Activated naive CD8-positive, alpha-beta T cell (primary cell): ENCODE data around the gene ANG.
A peak's percentile ranks its signal among the peaks of the same experiment; 100 is the strongest.
"Not testable (repeated sequence)": the region's sequence is repeated elsewhere in the genome, so short reads cannot be mapped to it uniquely, and the experiment has no call there.

Experiments
- H3K27ac Mint-ChIP-seq: one replicate; pipeline ENCODE4 v1.8.0; 2021; ENCODE audit warnings: mixed read lengths
- H3K27me3 Mint-ChIP-seq: one replicate; pipeline ENCODE4 v1.8.0; 2021; ENCODE audit warnings: mixed read lengths
- H3K36me3 Mint-ChIP-seq: one replicate; pipeline ENCODE4 v1.8.0; 2021; ENCODE audit warnings: mixed read lengths
- H3K4me1 Mint-ChIP-seq: one replicate; pipeline ENCODE4 v1.8.0; 2021; ENCODE audit warnings: low read depth, mixed read lengths
- H3K4me3 Mint-ChIP-seq: one replicate; pipeline ENCODE4 v1.8.0; 2021; ENCODE audit warnings: mild to moderate bottlenecking, mixed read lengths
- H3K9me3 Mint-ChIP-seq: one replicate; pipeline ENCODE4 v1.8.0; 2021; ENCODE audit warnings: low read depth, mixed read lengths

Gene ANG

GRCh38 chr14:20683891-20684661 is 4.5 kb upstream of the ANG start, which contains the start of gene RNASE4:
RNASE4 (plus strand) TSS chr14:20684560; CDS start chr14:20699372, 14,812 bp downstream.
- H3K36me3 Mint-ChIP-seq: no peaks in the 10 kb centered on the region
- no peak within 1 kb of the TSS for H3K4me3 Mint-ChIP-seq
- peak within 1 kb of the TSS; percentile 30 for H3K27ac Mint-ChIP-seq
- H3K4me1 Mint-ChIP-seq: peaks cover 3% of the 10 kb centered on the region
- no peaks in the 10 kb centered on the region for H3K9me3 Mint-ChIP-seq
- no peaks in the 10 kb centered on the region for H3K27me3 Mint-ChIP-seq

- Mint-ChIP-seq H3K9me3 (no peaks in the 10 kb centered on the region), H3K27me3 (no peaks in the 10 kb centered on the region), H3K4me1 (peaks cover 3% of the 10 kb centered on the region), H3K36me3 (no peaks in the 10 kb centered on the region), H3K4me3 (no peak overlapping the region), H3K27ac (peak overlapping the region; percentile 30)
These were observed 3.7 kb upstream of the ANG start for GRCh38 chr14:20684662-20685456.

- H3K27me3 Mint-ChIP-seq: no peaks in the 10 kb centered on the region
- H3K27ac Mint-ChIP-seq: no peak overlapping the region
- no peaks in the 10 kb centered on the region for H3K9me3 Mint-ChIP-seq
- H3K36me3 Mint-ChIP-seq: no peaks in the 10 kb centered on the region
- H3K4me1 Mint-ChIP-seq: peaks cover 6% of the 10 kb centered on the region
- no peak overlapping the region for H3K4me3 Mint-ChIP-seq
These were observed 2.0 kb upstream of the ANG start for GRCh38 chr14:20686386-20687143.

- Mint-ChIP-seq H3K27me3 (no peaks in the 10 kb centered on the region), H3K27ac (no peak overlapping the region), H3K4me1 (peaks cover 6% of the 10 kb centered on the region), H3K36me3 (no peaks in the 10 kb centered on the region), H3K4me3 (no peak overlapping the region), H3K9me3 (no peaks in the 10 kb centered on the region)
These were observed 1.0 kb upstream of the ANG start for GRCh38 chr14:20687362-20688166.

GRCh38 chr14:20690848-20691640 is 2.5 kb downstream of the ANG start:
- H3K4me3 Mint-ChIP-seq: no peak overlapping the region
- H3K4me1 Mint-ChIP-seq: peaks cover 4% of the 10 kb centered on the region
- H3K9me3 Mint-ChIP-seq: no peaks in the 10 kb centered on the region
- H3K36me3 Mint-ChIP-seq: no peaks in the 10 kb centered on the region
- H3K27me3 Mint-ChIP-seq: peaks cover 3% of the 10 kb centered on the region
- H3K27ac Mint-ChIP-seq: no peak overlapping the region

- Mint-ChIP-seq H3K4me1 (peaks cover 4% of the 10 kb centered on the region), H3K27me3 (peaks cover 3% of the 10 kb centered on the region), H3K9me3 (no peaks in the 10 kb centered on the region), H3K27ac (no peak overlapping the region), H3K36me3 (no peaks in the 10 kb centered on the region), H3K4me3 (no peak overlapping the region)
These were observed 3.7 kb downstream of the ANG start for GRCh38 chr14:20692116-20692751.

GRCh38 chr14:20696764-20697163 is 8.2 kb downstream of the ANG start:
- Mint-ChIP-seq H3K9me3 (no peaks in the 10 kb centered on the region), H3K27ac (no peak overlapping the region), H3K36me3 (no peaks in the 10 kb centered on the region), H3K4me3 (no peak overlapping the region), H3K27me3 (peaks cover 3% of the 10 kb centered on the region), H3K4me1 (no peaks in the 10 kb centered on the region)

GRCh38 chr14:20697273-20698017 is 8.9 kb downstream of the ANG start:
- peaks cover 3% of the 10 kb centered on the region for H3K27me3 Mint-ChIP-seq
- H3K36me3 Mint-ChIP-seq: no peaks in the 10 kb centered on the region
- H3K4me3 Mint-ChIP-seq: no peak overlapping the region
- H3K4me1 Mint-ChIP-seq: no peaks in the 10 kb centered on the region
- no peak overlapping the region for H3K27ac Mint-ChIP-seq
- H3K9me3 Mint-ChIP-seq: no peaks in the 10 kb centered on the region

- Mint-ChIP-seq H3K4me3 (no peak overlapping the region), H3K9me3 (no peaks in the 10 kb centered on the region), H3K27ac (no peak overlapping the region), H3K27me3 (peaks cover 3% of the 10 kb centered on the region), H3K36me3 (no peaks in the 10 kb centered on the region), H3K4me1 (no peaks in the 10 kb centered on the region)
These were observed 9.4 kb downstream of the ANG start for GRCh38 chr14:20698018-20698329.

GRCh38 chr14:20698934-20699333 is 10.4 kb downstream of the ANG start:
- no peaks in the 10 kb centered on the region for H3K9me3 Mint-ChIP-seq
- no peaks in the 10 kb centered on the region for H3K4me1 Mint-ChIP-seq
- no peak overlapping the region for H3K27ac Mint-ChIP-seq
- peaks cover 1% of the 10 kb centered on the region for H3K27me3 Mint-ChIP-seq
- H3K4me3 Mint-ChIP-seq: no peak overlapping the region
- no peaks in the 10 kb centered on the region for H3K36me3 Mint-ChIP-seq

- no peaks in the 10 kb centered on the region for H3K36me3 Mint-ChIP-seq
- H3K27ac Mint-ChIP-seq: no peak overlapping the region
- no peak overlapping the region for H3K4me3 Mint-ChIP-seq
These were observed 11.4 kb downstream of the ANG start for GRCh38 chr14:20699931-20700330.

GRCh38 chr14:20700965-20701364 is 12.4 kb downstream of the ANG start:
- H3K9me3 Mint-ChIP-seq, H3K4me1 Mint-ChIP-seq, H3K27ac Mint-ChIP-seq, H3K4me3 Mint-ChIP-seq, H3K27me3 Mint-ChIP-seq, H3K36me3 Mint-ChIP-seq: not testable (repeated sequence)

More at GRCh38 chr14:20699931-20700330, 11.4 kb downstream of the ANG start:
- Mint-ChIP-seq H3K4me1 (no peaks in the 10 kb centered on the region), H3K9me3 (no peaks in the 10 kb centered on the region), H3K27me3 (peaks cover under 1% of the 10 kb centered on the region)
